GM06990 (cell line): ENCODE measurements around the gene UBE2H.

ENCODE experiments used
- DNase-seq: peaks from one replicate; pipeline ENCODE4 v3.0.0-alpha.2; 2011; ENCODE audit not compliant: insufficient read length; ENCODE audit errors: extremely low read depth
- H3K27me3 ChIP-seq: replicated peaks from 2 replicates; pipeline ENCODE4 v1.6.0; 2011; ENCODE audit warnings: low read length; ENCODE audit not compliant: control insufficient read depth, insufficient read depth
- H3K36me3 ChIP-seq: 2 replicates; pipeline ENCODE4 v1.5.1; 2011; ENCODE audit warnings: low read length; ENCODE audit not compliant: control insufficient read depth, insufficient read depth
- H3K4me3 ChIP-seq: replicated peaks from 2 replicates; pipeline ENCODE4 v1.5.1; 2011; ENCODE audit warnings: low read depth, mild to moderate bottlenecking, control low read depth, low read length
- TF ChIP-seq, protein P1 (sequence below): IDR thresholded peaks from 2 replicates; pipeline ENCODE4 v1.5.1; 2011; ENCODE audit warnings: low read length, control low read depth, mild to moderate bottlenecking, inconsistent platforms; ENCODE audit not compliant: insufficient read depth, poor library complexity, severe bottlenecking

The UBE2H gene

DNA sequence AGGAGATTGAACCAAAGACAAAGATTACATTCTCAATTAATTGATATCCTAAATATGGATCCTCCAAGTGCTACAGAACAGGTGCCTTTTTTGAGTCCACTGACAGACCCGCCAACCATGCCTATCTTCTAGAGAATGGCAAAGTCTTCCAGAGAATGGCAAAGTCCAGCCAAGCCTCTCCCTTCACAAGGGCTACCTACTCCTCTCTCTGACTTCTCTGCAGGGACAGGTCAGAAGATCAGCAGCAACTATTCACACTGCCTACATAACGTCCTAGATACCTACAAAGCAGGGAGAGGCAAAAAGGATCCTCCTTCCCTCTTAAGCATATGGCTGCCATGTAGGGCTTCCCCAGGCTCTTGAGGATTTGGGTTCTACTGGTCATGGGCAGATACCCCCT, 12.4 kb downstream of the UBE2H start:
- Histone ChIP-seq H3K36me3 (peaks cover 2% of the 10 kb centered on the region), H3K4me3 (no peak overlapping the region), H3K27me3 (no peaks in the 10 kb centered on the region)
- DNase-seq: no peak
- TF ChIP-seq, protein P1, sequence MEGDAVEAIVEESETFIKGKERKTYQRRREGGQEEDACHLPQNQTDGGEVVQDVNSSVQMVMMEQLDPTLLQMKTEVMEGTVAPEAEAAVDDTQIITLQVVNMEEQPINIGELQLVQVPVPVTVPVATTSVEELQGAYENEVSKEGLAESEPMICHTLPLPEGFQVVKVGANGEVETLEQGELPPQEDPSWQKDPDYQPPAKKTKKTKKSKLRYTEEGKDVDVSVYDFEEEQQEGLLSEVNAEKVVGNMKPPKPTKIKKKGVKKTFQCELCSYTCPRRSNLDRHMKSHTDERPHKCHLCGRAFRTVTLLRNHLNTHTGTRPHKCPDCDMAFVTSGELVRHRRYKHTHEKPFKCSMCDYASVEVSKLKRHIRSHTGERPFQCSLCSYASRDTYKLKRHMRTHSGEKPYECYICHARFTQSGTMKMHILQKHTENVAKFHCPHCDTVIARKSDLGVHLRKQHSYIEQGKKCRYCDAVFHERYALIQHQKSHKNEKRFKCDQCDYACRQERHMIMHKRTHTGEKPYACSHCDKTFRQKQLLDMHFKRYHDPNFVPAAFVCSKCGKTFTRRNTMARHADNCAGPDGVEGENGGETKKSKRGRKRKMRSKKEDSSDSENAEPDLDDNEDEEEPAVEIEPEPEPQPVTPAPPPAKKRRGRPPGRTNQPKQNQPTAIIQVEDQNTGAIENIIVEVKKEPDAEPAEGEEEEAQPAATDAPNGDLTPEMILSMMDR: no peak

DNA sequence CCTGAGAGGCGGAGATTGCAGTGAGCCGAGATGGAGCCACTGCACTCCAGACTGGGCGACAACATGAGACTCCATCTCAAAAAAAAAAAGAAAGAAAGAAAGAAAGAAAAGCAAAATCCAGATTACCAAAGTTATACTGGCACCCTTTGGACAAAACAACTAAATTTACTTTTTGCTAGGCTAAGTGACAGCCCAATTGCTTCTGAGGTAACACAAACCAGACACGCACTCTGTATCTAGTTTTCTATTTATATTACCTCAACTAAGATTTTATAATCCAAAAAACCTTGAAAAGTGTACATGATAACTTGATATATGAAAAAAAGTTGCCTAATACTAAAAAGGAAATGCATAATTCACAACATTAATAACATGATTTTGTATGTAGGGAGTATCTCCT, 12.9 kb downstream of the UBE2H start:
- H3K4me3 ChIP-seq: no peak overlapping the region
- H3K27me3 ChIP-seq: no peaks in the 10 kb centered on the region
- H3K36me3 ChIP-seq: peaks cover 2% of the 10 kb centered on the region
- TF ChIP-seq, protein P1: no peak
- no peak for DNase-seq

DNA sequence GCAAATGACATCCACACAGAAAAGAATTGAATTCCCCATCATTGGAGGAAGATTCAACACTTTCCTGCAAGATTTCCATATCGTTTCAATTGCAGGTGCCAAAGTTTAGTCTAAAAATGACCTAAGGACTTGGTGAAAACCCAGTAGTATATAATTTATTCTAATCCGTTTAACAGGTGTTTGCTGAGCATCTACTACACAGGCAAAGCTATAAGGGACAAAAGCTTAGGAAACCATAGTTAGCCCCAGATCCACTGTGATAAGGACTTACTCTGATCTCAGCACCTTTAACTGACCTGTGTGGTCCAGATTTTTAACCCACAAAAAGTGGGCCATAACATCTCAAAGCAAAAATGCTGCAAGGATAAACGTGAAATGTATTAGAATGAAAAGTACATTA, 19.1 kb downstream of the UBE2H start:
- Histone ChIP-seq H3K4me3 (no peak overlapping the region), H3K27me3 (no peaks in the 10 kb centered on the region), H3K36me3 (no peaks in the 10 kb centered on the region)
- TF ChIP-seq, protein P1: no peak
- no peak for DNase-seq

DNA sequence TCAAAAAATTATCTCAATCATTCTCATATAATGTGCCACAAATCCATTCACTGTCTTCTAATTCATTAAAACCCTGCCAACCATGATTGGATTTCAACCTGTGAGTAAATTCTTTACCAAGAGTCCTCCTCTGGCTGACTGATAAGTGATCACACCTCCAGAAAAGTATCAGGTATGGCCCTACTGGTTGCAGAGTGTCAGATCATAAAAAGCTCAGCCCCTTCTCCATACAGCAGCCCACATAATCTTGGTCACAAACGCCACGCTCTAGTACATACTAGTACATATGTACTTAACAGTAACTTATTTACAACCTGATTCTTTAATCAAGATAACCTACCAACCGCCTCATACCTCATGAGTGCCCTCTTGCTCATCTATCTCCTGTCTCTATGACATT, 26.1 kb downstream of the UBE2H start:
- TF ChIP-seq, protein P1: no peak
- peaks cover 3% of the 10 kb centered on the region; the same call in 1 of the 2 replicates for H3K36me3 ChIP-seq
- H3K27me3 ChIP-seq: no peaks in the 10 kb centered on the region
- no peak for DNase-seq
- H3K4me3 ChIP-seq: no peak overlapping the region

DNA sequence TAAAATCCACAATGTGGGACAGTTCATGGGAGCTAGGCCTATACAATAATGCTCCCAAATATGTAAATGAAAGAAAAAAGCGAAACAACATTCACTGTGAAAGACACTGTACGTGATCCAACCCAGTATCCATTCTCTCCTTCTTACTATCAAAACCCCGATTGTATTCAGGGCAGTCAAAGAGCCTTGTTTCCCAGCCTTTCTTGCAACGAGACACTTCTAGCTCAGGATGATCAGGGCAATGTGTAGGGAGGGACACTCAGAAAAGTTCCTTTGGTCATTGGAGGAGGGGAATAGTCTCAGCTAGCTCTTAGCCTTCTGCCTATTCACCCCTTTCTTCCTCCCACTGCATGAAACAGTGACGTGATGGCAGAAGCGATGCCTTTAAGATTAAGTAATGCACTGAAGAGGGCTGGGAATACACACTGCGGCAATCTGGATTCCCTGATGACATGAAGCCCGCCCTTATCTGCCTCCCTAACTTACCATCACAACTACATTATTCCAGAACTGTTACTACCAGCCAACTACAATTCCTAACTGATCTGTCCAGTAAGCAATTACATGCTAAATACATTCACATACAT, 27.3 kb downstream of the UBE2H start:
- no peaks in the 10 kb centered on the region for H3K27me3 ChIP-seq
- TF ChIP-seq, protein P1: no peak
- DNase-seq: no peak
- no peak overlapping the region for H3K4me3 ChIP-seq
- H3K36me3 ChIP-seq: peaks cover 3% of the 10 kb centered on the region; the same call in 1 of the 2 replicates

DNA sequence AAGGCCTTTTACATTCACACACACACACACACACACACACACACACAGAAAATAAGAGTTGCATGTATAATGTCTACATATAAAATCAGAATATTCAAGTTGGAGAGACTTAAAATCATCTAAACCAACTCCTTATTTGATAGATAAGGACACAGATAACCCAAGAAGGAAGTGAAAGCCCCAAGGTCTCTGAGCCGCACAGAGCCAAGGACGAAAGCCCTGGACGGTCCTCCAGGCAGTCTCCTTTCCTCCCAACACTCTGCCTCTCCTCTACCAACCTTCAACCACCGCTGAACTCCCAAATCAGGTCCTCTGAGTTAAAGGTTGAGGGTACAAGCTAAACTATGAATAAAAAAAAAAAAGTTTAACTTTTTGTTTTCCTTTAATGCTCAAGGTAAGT, 28.2 kb downstream of the UBE2H start:
- Histone ChIP-seq H3K36me3 (peaks cover 3% of the 10 kb centered on the region; the same call in 1 of the 2 replicates), H3K27me3 (no peaks in the 10 kb centered on the region), H3K4me3 (no peak overlapping the region)
- TF ChIP-seq, protein P1: no peak
- DNase-seq: no peak
